ENCODE results near the gene WDFY4. TPM values are rescaled to one million over a fixed set of nuclear protein-coding genes. Genes with fewer than 3 reads are reported as not detected.

WDFY4 gene
- total RNA-seq, 1 donor from 2014 or later, result 0.34 TPM

GRCh38 chr10:48775206-48775517, 90.5 kb downstream of the WDFY4 start:
- DNase-seq, result no peak

- DNase-seq, result no peak
Measured at GRCh38 chr10:48776005-48776522, 91.4 kb downstream of the WDFY4 start.

- DNase-seq, result no peak
Measured at GRCh38 chr10:48776528-48776927, 91.9 kb downstream of the WDFY4 start.

DNA sequence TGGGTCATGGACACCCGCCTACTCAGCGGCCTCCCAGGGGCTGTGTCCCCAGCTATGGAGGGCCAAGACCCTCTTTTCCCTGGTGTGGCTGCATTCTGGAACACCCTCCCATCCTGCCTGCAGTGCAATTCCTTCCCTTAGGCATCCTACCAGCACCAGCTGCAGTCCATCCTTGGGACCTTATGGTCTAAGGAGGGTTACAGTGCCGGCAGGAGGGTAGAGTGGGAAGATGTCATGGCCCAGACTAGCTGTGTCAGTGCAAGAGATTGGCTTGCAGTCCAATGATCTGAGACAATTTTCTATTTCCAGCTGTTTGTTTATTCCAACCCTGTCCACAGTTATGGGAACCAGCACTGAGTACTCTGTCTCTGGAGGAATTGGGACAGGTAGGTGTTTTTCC, 92.4 kb downstream of the WDFY4 start:
- no peak for DNase-seq

DNA sequence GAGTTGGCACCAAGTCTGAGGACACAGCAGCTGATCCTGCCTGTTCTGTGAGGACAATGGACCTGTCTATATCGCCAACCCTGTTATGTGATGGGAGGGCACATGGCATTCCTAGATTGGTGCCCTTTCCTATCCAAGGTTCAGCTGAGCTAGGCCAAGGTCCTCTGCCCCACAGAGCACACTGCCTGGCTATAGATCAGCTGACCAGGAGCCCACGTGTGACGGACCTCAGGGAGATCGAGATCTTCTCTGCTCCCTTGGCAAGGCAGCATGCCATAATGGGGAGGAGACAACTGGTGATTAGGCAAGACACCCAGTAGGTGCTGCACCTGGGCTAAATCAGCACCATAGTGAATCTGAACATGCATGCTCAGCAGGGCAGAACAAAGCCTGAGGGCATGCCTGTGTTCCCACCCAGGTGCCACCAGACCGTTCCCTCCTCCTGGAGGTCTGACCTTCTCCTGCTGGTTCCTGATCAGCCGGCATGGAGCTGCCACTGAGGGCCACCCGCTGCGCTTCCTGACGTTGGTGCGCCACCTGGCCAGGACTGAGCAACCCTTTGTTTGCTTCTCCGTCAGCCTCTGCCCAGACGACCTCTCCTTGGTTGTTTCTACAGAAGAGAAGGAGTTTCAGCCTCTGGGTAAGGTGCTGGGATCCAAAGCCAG, 93.7 kb downstream of the WDFY4 start:
- DNase-seq, result no peak

DNA sequence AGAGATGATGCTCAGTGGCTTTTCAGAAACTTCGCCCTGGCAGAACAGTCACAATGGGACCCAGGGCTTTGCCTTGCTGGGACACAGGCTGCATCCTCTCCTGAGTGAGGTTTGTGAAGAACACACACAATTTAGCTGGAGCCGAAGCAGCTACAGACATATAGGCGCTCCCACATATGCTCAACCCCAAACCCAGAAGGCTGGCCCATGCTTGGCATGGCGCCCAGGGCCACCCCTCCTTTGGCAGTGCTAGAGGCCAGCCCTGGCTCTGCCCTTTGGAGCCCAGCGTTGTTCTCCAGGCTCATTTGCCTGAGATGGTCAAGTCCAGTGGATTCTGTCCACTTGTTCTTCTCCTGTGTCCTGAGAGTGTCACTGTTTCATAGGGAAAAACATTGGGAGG, 94.4 kb downstream of the WDFY4 start:
- DNase-seq, result no peak

- DNase-seq, result no peak
Measured at GRCh38 chr10:48779546-48780152, 95.0 kb downstream of the WDFY4 start.

GRCh38 chr10:48780341-48780740, 95.7 kb downstream of the WDFY4 start:
- DNase-seq, result no peak

DNA sequence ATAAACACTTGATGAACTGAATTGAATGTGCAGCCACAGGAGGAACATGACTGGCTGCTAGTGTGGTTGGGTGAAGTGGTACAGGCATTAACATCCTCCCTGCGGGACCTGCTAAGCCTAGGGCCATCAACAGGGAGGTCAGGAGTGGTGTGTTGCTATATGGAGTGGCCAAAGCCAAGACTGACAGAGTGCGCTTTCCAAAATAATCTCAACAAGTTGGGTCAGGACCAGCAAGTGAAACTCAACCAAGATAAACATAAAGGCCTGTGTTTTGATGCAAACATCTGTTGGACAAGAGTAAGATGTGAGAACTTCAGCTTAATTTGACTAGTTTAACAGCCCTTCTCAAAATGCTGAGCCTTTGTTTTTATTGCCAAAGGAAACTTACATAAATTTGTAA, 97.7 kb downstream of the WDFY4 start:
- no peak for DNase-seq

GRCh38 chr10:48784031-48784430, 99.4 kb downstream of the WDFY4 start:
- DNase-seq, result no peak

DNA sequence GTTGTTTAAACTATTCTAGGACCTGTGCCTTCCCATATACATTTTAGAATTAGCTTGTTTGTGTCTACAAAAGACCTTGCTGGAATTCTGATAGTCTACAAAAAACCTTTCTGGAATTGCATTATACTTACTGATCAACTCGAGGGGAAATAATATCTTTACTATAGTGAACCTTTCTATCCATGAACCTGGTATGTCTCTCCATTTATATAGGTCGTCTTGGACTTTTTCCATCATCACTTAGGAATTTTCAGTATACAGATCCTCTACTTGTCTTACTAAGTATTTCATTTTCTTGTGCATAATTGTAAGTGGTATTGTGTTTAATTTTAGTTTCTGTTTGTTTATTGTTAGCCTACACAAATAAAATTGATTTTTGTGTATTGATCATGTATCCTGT, 101.1 kb downstream of the WDFY4 start:
- DNase-seq, result no peak

DNA sequence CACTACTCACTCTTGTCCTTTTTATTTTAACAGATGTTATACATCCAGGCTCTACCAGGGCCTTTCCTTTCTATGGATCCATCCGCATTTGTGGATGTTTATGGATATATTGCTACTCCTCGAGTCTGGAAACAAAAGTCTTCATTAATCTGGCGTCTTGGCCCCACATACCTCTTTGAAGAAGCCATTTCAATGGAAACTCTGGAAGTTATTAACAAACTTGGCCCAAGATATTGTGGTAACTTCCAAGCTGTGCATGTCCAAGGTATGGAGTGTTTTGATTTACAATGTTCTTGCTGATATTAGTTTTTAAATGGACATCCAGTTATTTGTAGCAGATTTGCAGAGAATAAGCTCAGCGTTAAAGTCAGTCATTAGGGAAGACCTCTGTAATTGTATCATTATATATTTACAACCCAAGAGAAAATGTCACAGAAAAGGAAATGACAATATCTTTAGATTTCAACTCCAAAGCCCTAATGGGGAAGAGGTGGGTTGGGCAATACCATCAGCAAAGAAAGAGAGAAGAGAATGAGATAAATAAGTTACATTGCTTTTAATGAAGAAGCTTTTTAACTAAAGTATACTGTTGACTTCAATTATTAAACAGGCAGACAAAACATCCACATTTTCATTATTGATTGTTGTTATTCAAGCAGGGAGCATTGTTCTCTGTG, 102.1 kb downstream of the WDFY4 start:
- DNase-seq, result no peak

- no peak for DNase-seq
Measured at GRCh38 chr10:48788554-48788953, 103.9 kb downstream of the WDFY4 start.

DNA sequence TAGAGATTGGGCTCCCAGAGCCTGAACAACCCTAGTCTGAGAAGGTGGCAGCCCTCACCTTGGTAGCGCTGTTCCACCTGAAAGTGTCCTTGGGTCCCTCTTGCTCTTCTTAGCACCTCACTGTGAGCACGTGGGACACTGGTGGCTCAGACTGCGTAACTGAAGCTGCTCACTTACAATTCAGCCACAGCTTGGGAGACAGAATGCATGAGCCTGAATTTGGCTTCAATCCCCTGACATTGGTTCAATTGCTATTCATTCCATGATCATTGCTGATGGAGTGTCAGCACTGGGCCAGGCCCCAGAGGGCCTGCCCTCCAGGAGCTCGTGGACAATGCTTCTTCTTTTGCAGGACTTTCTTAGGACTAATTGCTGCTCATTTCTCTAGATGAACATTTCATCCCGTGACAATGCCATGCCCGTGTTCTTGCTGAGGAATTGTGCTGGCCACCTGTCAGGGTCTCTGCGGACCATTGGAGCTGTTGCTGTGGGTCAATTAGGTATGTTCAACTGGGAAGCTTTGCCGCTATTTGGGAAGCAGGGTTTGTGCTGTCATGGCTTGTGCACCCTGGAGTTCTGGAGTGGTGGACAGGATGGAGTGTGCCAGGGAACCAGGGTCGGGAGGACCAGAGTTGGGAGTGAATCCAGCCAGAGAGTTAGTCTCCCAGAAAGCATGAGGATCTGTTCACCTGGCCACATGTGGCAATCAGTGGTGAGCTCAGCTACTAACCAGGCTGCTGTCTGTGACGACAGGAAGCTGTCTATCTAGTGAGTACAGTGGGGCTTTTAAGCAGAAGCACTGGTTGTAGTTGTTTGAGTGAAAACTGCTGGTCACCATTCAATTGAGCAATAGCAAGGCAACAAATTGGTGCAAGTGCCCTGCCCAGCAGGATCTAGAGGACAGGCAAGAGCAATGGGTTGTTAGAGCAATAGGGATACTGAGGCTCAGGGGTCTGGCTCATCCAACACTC, 105.1 kb downstream of the WDFY4 start:
- no peak for DNase-seq

DNA sequence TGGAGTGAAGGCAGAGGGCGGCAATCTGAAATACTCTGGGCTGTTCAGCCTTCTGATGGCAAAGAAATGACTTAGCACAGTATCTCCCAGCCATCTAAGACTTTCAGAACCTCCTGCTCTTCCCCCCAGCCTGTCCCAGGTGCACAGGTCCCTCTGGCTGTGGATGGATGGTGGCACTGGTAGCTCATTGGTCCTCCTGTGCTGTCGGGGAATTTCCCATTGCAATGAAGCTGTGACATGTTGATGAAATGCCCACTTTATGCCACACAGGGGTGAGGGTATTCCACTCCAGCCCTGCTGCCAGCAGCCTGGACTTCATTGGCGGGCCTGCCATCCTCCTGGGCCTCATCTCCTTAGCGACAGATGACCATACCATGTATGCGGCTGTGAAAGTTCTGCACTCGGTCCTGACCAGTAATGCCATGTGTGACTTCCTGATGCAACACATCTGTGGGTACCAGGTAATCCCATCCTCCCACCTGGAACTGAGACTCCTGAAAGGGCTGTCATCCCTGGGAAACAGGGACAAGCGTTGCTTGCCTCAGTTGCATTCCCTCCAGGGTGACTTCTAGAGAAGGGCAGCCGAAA, 105.9 kb downstream of the WDFY4 start:
- no peak for DNase-seq

DNA sequence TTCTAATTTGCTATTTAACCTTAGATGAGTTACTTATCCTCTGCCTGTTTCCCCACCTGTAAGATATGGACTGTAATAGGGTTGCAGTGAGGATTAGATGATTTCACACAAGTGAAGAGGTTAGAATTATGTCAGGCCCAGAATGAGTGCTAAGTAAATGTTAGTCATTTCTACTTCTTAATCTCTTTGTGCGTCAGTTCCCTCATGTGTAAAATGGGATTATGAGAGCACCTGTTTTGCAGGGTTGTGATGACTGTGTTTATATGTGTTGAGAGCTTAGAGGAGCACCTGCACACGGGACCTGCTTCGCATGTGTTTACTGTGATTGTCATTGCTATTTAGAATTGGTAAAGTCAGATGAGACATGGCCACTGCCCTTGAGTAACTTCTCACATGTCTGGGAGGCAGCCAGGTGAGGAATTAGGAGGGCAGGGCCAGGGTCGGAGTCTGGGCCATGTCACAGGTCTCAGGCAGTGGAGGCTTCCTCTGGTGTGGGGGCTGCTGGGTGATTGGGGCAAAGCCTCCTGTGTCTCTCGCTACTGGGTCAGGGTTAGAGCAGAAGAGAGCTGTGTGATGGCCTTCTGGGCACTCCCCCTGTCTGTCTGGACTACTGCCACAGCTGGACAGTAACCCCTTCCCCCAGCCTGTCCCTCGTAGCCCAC, 106.7 kb downstream of the WDFY4 start:
- no peak for DNase-seq

DNA sequence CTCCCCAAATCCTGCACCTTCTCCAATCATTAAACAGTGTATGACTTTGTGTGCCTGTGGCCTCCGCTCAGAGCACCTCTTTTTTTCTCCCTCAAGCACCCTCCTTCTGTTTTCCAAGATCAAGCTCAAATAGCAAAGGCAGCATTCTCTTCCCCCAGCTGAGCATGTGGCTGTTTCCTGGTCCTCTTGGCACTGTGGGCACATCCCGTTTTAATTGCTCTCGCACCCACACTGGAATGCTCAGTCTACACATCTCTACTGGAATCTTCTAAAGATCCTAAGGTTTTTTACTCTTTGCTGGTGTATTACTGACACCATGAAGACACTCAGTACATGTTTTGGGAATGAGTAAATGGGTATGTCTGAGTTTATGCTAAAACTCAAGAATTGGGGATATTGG, 107.4 kb downstream of the WDFY4 start:
- no peak for DNase-seq

DNA sequence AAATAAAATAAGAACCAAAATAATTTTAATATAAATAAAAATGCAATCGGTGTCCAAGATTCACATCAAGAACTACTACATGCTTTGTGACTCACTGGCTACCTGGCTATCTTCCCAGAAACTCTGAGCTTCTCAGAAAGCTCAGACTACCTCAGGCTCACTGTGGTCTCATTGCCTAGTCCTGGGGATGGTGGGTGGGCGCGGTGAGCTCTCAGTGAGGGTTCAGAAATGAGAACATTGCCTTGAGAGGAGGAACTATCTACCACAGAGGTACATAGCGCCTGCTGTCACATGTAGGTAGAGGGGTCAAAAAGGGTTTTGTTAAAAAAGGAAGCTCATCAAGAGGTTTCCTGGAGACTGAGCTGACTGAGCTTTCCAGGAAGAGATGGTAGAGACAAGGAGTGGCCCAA, 108.0 kb downstream of the WDFY4 start:
- DNase-seq, result peak; percentile 24

DNA sequence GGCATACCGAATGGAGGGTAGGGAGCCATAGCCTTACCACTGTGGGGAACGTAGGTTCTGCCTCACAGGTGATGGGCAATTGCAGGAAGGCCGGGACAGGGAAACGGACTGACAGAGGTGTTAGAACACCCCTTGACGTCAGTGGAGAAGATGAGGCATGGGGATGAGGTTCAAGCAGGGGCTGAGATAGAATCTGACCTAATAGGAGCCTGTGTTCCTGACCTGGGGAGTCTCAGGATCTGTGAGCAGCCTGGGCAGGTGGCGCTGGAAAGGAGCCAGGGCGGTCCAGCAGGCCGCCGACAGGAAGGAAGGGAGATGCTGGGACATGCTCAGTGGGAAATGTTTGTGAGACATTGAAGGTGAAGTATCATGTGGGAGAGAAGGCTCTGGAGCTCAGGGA, 109.4 kb downstream of the WDFY4 start:
- no peak for DNase-seq

GRCh38 chr10:48796713-48797245, 112.1 kb downstream of the WDFY4 start:
- DNase-seq, result no peak

GRCh38 chr10:48797830-48798229, 113.2 kb downstream of the WDFY4 start:
- DNase-seq, result no peak
